ENCODE results near the gene MANBA.

- no peak for TF ChIP-seq CTCF (IDR thresholded peaks at IDR 0.05)
- no peak for TF ChIP-seq EHMT2 (IDR thresholded peaks at IDR 0.05; ENCODE audit: low read depth)
- no peak for TF ChIP-seq PHF8 (IDR thresholded peaks at IDR 0.05; ENCODE audit: borderline replicate concordance, low read depth)
- no peak for TF ChIP-seq CEBPB (IDR thresholded peaks at IDR 0.05)
- no peak for TF ChIP-seq FOSL2 (IDR thresholded peaks at IDR 0.05)
- TF ChIP-seq FOSL2 (CRISPR knock-in tag; IDR thresholded peaks at IDR 0.05), result no peak
- no peak for TF ChIP-seq SMC3 (IDR thresholded peaks at IDR 0.05)
- TF ChIP-seq JUN (IDR thresholded peaks at IDR 0.05), result no peak
- TF ChIP-seq HMGXB4 (CRISPR knock-in tag; IDR thresholded peaks at IDR 0.05; ENCODE audit: borderline replicate concordance), result no peak
- TF ChIP-seq REST (IDR thresholded peaks at IDR 0.05), result no peak
- TF ChIP-seq PBX3 (IDR thresholded peaks at IDR 0.05), result no peak
Observed at GRCh38 chr4:102585329-102585728, 175.4 kb downstream of the MANBA start.

Data from A549 (cell line).